Activated T-helper 1 cell treated with Interleukin-2 at 50 U/mL for 16 hours (primary cell): ENCODE measurements around the gene TRIM23.

Experiments
- DNase-seq: peaks from one replicate; pipeline ENCODE4 v3.0.0-alpha.2; 2020; ENCODE audit warnings: low read depth

TRIM23 gene

DNA sequence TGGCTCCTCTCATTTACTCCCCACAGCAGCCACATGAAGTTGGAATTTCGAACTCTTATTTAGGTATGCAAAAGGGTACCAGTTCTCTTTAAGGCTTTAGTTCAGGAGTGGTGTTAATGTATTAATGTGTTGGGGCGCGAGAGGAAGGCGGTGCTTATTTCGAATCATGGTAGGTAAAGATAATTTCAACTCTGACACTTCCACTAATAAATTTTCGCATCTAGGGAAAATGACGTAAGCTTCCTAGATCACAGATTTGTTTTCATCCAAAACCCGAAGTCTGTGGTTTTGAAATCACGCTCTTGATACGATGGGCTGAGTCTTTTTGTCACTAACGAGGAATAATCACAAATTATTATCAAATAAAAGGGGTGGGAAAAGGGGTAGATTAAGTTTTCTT is 60.4 kb downstream of the TRIM23 start:
- no peak for DNase-seq

DNA sequence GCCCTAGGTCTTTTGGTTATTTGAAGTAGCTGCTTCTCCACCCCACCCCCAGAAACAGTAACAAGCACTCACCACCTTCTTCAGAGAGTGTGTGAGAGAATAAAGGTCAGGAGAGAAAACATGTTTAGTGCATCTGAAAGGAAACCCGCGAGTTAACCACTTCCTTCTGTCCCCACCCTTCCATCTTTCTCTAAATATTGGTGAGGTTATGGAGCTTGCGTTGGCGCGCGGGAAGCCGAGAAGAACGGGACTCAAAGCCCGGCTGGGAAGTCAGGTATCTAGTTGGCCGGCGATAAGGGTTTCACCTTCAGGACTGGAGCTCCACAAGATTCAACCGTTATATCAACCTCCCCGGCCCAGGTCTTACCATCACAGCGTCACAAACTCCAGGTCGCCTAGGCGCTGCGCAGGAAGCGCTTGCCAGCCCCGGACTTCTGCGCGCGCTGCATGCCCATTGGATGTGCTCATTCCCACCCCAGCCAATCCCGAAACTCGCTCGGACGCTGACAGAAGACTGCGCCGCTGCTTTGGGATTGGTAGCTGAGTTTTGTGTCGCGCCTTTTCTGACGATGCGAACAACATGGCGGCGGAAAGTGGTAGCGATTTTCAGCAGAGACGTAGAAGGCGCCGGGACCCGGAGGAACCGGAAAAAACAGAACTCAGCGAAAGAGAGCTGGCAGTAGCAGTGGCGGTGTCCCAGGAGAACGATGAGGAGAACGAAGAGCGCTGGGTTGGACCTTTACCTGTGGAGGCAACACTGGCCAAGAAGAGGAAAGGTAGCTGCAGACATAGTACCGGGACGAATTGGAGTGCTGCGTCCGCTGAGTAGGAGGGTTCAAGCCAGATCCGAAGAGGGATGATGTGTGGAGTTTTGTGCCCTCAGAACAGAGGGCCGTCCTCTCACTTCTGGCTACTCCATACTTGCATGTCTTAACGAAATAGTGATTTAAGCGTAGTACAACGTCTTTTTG is 61.1 kb downstream of the TRIM23 start, which contains the start of the genes CENPK and PPWD1:
Gene CENPK, minus strand, starts transcription at position 438 of the 971 bp plus-strand sequence. CDS start 8,261 bp downstream, outside the sequence.
Gene PPWD1, plus strand, starts transcription at position 566 of the 971 bp plus-strand sequence. Its CDS starts 15 bp downstream, at position 581.
- peak; percentile 91 for DNase-seq

DNA sequence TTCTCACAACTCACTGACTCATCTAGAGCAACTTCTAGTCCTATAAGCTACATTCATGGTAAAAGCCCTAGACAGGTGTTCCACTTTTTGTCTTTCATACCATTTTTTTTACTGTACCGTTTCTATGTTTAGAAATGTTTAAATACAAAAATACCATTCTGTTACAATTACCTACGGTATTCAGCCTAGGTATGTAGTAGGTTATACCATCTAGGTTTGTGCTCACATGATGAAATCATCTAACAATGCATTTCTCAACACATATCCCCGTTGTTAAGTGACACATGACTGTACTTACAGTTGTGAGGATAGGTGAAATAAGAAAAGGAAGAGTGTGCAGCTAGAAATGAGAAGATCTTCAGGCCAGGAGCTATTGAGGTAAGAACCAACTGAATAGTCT is 67.4 kb downstream of the TRIM23 start:
- no peak for DNase-seq

DNA sequence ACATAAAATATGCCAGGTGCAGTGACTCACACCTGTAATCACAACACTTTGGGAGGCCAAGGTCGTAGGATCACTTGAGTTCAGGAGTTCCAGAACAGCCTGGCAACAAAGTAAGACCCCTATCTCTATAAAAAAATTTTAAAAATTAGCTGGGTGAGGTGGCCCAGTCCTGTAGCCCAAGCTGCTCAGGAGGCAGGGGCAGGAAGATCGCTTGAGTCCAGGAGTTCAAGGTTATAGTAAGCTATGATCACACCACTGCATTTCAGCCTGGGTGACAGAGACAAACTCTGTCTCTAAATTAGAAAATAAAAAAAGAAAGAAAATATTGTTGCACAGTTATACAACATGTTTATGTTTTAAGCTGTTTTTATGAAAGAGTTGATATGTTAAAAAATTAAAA is 68.0 kb downstream of the TRIM23 start:
- no peak for DNase-seq

DNA sequence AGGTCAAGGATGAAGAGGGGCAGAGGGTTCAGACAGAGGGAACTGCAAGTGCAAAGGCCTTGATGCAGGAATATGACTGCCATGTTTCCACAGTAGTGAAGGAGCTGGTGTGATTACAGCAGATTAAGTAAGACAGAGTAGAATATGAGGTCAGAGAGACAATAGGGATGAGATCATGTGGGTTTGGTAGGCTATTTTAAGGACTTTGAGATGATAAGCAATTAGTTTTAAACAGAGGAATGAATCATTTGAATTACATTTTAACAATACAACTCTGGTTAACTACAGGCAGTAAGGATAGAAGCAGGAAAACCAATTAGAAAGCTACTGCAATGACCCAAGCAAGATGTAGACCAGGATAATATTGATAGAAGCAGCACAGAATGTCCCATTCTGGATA is 68.8 kb downstream of the TRIM23 start:
- no peak for DNase-seq

DNA sequence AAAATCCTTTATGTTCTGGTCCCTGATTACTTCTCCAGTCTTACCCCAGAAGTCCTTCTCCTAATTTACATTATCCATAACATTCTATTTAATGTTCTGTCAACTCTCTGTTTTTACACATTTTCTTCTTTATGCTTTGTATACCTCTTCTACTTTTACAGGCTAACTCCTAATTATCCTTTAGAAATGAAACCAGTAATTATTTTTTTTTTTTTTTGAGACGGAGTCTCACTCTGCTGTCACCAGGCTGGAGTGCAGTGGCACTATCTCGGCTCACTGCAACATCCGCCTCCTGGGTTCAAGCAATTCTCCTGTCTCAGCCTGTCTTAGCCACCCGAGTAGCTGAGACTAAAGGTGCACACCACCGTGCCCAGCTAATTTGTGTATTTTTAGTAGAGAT is 70.2 kb downstream of the TRIM23 start:
- no peak for DNase-seq

DNA sequence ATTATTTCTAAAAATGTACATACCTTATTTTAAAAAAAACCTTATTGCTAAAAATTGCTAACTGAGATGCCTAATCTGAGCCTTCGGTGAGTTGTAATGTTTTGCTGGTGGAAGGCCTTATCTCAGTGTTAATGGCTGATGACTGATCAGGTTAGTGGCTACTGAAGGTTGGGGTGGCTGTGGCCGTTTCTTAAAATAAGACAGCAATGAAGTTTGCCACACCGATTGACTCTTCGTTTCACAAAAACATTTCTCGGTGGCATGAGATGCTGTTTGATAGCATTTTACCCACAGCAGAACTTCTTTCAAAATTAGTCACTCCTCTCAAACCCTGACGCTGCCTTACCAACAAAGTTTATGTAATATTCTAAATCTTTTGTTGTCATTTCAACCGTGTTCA is 75.9 kb downstream of the TRIM23 start:
- DNase-seq = no peak

DNA sequence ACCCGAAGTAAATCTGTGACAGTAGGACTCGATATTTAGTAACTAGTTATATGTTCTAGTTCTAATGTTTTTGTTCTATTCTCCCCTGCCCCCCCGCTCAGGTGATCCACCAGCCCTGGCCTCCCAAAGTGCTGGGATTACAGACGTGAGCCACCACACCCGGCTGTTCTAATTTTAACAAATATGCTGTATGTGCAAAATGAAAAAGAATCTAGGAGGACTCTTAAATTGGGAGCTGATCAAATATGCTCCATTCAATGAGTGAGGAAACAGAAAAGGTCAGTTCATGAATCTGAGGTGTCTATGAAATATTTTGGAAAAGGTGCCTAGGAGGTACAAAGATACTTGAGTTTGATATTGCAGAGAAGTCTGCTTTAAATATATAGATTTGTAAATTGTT is 78.0 kb downstream of the TRIM23 start:
- DNase-seq = no peak

DNA sequence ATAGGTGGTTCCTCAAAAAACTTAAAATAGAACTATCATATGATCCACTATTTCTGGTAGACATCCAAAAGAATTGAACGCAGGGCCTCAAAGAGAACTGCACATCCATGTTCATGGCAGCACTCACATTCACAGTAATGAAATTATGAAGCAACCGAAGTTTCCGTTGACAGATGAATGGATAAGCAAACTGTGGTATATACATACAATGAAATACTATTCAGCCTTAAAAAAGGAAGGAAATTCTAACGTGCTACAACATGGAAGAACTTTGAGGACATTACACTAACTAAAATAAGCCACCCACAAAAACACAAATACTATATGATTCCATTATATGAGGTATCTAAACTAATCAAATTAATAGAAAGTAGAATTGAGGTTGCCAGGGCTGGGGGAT is 79.7 kb downstream of the TRIM23 start:
- no peak for DNase-seq

DNA sequence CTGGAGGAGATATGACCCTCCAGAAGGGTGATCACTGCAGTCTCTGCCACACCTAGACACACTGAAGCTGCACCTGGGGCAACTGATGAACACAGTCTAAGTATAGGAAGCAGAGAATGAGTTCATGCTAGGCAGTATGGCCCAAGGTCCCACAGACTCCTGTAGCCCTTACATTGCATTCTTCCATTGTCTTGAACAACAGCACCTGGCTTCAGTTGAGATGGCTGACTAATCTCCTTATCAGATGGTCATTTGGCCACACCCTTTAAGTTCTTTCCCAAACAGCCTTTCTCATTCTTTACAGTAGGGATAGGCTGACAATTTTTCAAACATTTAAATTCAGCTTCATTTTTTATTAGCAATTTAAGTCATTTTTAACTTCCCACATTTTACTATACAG is 84.3 kb downstream of the TRIM23 start:
- DNase-seq = no peak
